A549 treated with dexamethasone at 1 μM for 4 hours (cell line): ENCODE results near the gene PNMA6A. TPM values are rescaled to one million over a fixed set of nuclear protein-coding genes. Genes with fewer than 3 reads are reported as not detected.

Source experiments
- total RNA-seq: library from RNA; stranded (reverse); fragments of 200-300 nt; extraction: Qiagen RNA extraction; gene quantifications from 5 replicates; pipeline ENCODE4 v1.2.3, GENCODE V29; 2022

The PNMA6A gene
- 4.0 to 4.8 TPM (median 4.7 TPM) in 5 replicates for total RNA-seq

GRCh38 chrX:153071909-153072583 is at the start of gene PNMA6A:
Gene PNMA6A, plus strand, starts transcription at chrX:153072454. Its CDS starts 609 bp downstream, at chrX:153073063.

GRCh38 chrX:153055871-153056749 is 16.1 kb upstream of the PNMA6A start, which contains the start of gene PNMA3:
Gene PNMA3, plus strand, starts transcription at chrX:153056470. Its CDS starts 586 bp downstream, at chrX:153057056.

Other genes with a start within 250 kb of the PNMA6A start
- gene CETN2, start 241.7 kb upstream of the PNMA6A start, total RNA-seq = 71.4 to 95.9 TPM (median 72.9 TPM) in 5 replicates
- gene NSDHL, start 241.4 kb upstream of the PNMA6A start, total RNA-seq = 49.1 to 52.6 TPM (median 50.6 TPM) in 5 replicates
- gene ZNF185, start 174.4 kb upstream of the PNMA6A start, total RNA-seq = 6.6 to 8.8 TPM (median 7.7 TPM) in 5 replicates
- gene PNMA5, start 78.3 kb upstream of the PNMA6A start, total RNA-seq = not detected in 5 replicates
- gene PNMA3, start 16.0 kb upstream of the PNMA6A start, total RNA-seq = 0.16 to 0.26 TPM (median 0.20 TPM) in 5 replicates
- 0.07 to 0.14 TPM (median 0.12 TPM) in 5 replicates for gene MAGEA1, start 106.8 kb downstream of the PNMA6A start, total RNA-seq
- not detected in 5 replicates for gene PNMA6F, start 249.3 kb downstream of the PNMA6A start, total RNA-seq